GM12873 (cell line): ENCODE data around the gene SLC29A2.

Experiments used
- TF ChIP-seq, protein P1 (sequence below): IDR thresholded peaks from 2 replicates; pipeline ENCODE4 v1.5.1; 2012; ENCODE audit warnings: low read depth, mild to moderate bottlenecking, moderate library complexity, low read length, control low read depth; ENCODE audit not compliant: insufficient read depth; ENCODE audit errors: missing control alignments

The SLC29A2 gene

DNA sequence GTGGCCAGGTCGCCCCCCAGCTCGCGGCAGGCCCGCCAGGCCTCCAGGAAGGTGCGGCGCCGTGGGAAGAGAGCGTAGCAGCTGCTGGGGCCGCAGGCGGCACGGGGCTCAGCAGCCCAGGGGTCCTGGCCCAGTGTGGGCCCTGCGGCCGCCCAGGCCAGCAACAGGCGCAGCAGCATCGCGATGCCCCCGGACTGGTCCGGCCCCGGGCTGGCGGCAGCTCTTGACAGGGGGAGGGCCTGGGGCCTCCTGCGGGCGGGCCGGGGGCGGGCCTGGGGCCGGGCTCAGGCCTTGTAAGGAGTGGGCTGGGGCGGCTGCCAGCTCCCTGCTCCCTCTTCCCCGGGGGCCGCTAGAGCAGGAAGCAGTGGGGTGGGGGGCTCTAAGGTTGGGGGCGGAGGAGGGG, 54.7 kb downstream of the SLC29A2 start, which contains the start of gene CD248:
TSS of gene CD248 (minus strand) at position 196 of the 403 bp plus-strand sequence. CDS start at position 179, 17 bp downstream.
- TF ChIP-seq, protein P1, sequence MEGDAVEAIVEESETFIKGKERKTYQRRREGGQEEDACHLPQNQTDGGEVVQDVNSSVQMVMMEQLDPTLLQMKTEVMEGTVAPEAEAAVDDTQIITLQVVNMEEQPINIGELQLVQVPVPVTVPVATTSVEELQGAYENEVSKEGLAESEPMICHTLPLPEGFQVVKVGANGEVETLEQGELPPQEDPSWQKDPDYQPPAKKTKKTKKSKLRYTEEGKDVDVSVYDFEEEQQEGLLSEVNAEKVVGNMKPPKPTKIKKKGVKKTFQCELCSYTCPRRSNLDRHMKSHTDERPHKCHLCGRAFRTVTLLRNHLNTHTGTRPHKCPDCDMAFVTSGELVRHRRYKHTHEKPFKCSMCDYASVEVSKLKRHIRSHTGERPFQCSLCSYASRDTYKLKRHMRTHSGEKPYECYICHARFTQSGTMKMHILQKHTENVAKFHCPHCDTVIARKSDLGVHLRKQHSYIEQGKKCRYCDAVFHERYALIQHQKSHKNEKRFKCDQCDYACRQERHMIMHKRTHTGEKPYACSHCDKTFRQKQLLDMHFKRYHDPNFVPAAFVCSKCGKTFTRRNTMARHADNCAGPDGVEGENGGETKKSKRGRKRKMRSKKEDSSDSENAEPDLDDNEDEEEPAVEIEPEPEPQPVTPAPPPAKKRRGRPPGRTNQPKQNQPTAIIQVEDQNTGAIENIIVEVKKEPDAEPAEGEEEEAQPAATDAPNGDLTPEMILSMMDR: no peak

DNA sequence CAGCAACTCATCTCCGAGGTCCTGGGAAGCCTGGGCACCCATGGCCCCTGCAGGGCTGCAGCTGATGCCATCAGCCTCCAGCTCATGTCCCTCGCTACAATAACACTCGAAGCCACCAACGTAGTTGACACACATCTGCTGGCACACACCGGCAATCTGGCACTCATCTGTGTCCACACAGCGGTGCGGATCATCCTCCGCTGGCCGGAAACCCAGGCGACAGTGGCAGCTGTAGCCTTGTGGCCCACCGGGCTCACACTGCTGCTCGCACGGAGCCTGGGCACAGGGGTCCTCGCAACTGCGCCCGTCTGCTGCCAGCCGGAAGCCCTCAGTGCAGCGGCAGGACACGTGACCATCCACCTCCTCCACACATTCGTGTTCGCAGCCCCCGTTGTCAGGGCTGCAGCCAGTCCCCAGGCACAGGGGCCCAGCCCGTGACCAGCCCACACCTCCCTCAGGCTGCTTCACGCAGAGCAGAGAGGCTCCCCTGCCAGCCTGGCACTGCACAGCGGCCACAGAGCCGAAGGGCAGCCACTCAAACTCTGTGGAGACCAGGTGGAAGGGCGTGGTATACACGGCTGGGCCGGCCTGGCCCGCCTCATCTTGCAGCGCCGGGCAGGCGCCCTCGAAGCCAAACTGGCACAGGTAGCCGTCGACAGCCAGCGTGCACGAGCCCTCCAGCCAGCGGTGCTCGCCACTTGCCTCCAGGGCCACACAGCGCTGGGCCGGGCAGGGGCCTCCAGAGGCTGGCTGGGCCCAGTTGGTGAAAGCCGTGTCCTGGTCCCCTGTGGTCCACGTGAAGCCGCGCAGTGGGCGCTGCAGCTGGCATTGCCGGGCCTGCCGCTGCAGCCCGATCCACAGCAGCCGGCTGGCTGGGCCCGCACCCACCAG, 55.4 kb downstream of the SLC29A2 start:
- TF ChIP-seq, protein P1: no peak

DNA sequence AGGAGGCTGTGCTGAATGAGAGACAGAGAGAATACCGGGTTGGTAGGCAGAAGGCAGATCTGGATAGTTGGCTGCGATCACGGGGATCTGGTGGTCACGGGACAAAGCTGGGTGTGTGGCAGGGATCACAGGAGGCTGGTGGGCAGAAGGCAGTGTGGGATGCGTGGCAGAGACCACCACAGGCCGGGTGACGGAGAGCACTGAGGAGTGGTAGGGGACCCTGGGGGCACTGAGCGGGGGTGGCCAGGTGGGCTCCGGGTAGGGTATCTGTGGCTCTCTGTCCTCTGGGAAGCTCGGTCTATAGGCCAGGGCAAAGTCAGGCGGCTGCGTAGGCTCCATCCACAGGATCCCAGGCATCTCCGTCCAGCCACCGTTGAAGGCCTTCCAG, 56.1 kb downstream of the SLC29A2 start:
- TF ChIP-seq, protein P1: no peak

DNA sequence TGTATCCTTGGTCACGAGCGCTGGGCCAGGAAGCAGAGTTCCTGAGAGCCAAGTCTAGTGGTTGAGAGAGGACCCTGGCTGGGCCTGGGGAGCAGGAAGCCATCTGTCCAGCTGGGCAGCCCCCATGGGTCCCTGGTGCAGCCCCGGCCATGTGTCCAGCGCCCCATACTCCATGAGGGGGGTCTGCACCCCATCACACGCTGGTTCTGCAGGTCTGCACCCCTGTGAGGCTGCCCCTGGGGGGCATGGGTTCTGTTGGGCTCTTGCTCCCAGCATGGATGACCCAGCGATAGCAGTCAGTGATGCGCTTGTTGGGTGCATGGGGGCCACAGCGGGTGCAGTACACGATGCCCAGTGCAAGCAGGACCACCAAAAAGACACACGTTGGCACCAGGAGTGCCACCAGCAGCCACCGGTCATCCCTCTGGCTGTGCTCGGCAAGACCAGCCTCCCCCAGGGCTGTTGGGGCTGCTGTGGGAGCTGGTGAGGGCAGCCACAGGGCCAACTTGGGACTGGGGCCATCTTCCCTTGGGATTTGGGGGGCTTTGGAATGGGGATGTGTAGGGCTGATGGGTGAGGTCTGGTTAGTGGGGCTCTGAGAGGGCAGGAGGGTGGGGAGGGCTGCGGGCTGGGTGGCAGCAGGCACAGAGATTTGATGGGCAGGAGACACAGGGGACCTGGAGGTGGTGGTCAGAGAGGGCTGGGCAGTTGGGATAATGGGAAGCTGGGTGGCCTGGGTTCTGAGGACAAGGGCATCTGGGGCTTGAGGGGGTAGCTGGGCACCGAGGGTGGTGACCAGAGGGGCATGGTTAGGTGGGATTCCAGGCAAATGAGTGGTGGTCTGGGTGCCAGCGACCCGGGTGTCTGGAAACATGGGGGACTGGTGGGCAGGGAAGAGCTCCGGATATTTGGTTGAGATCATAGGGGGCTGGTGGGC, 56.7 kb downstream of the SLC29A2 start:
- TF ChIP-seq, protein P1: no peak

DNA sequence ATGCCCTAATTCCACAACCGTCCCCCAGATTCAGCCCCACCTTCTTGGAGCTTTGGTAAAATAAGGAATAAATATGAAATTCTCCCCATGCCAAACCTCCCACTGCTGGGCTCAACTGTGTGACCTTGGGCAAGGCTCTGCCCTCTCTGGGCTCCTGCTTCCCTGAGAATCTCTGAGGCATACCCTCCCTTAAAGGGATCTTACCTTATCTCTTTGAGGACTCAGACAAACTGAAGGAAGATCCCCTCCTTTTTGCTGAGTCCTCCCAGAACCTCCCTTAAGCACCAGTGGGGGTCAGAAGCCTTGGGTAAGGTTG, 57.4 kb downstream of the SLC29A2 start:
- TF ChIP-seq, protein P1: no peak

DNA sequence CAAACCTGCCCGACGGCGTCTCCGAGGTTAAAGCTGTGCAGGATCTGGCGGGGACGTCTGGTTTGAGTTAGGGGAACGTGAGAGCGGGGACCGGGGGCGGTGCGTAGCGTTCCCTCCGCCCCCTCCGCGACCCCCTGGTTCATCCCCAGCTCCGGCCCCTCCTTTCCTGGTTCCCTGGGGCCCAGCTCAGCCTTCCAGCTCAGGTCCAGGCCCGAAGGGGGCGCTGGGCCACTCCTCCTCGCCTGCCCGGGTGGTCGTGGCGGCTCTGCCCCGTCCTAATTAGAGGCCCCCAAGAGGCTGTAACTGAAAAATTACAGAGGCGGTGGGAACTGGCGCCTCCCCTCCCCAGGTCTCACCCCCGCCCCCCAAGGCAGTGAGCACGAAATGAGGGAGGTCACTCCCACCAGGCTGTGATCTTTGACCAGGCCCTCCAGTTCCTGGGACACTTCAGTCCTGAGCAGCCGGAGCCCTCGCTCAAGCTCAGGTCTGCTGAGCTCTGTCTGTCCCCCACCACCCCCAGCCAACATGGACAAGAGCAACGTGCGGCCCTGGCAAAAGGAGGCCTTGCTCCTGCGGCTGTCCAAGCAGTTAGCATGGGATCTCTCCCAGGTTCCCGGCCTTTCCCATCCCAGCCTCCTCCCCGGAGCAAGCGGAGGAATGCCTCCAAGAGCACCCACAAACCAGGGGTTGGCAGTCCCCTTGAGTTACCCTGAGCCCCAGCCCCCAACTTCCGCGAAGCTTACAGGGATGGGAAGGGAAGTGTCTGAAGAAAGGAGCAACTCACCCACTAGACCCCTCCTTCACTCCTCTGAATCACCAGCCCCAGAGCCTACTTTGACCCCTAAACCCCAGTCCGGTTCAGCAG, 58.0 kb downstream of the SLC29A2 start:
- TF ChIP-seq, protein P1: no peak
